ENCODE data around the gene PODXL.

PODXL gene

GRCh38 chr7:131529617-131530016 lies 26.8 kb downstream of the PODXL start:
- TF ChIP-seq FOXP2 (optimal IDR thresholded peaks at IDR 0.05; ENCODE audit: borderline replicate concordance, extremely low read depth, extremely low read length, insufficient read depth) (no peak), REST (IDR thresholded peaks at IDR 0.05; ENCODE audit: insufficient read depth in 1 of 2, low read depth in 2 of 2, low read length in 2 of 2) (no peak), SIN3A (IDR thresholded peaks at IDR 0.05; ENCODE audit: borderline replicate concordance, insufficient read depth, low read length) (no peak), POLR2AphosphoS5 (IDR thresholded peaks at IDR 0.05; ENCODE audit: low read depth, low read length) (no peak), TAF1 (IDR thresholded peaks at IDR 0.05; ENCODE audit: borderline replicate concordance, insufficient read depth, low read length) (no peak)

GRCh38 chr7:131529179-131529578 lies 27.2 kb downstream of the PODXL start:
- TF ChIP-seq REST (IDR thresholded peaks at IDR 0.05; ENCODE audit: insufficient read depth in 1 of 2, low read depth in 2 of 2, low read length in 2 of 2), result no peak
- TF ChIP-seq SIN3A (IDR thresholded peaks at IDR 0.05; ENCODE audit: borderline replicate concordance, insufficient read depth, low read length), result no peak
- TF ChIP-seq POLR2AphosphoS5 (IDR thresholded peaks at IDR 0.05; ENCODE audit: low read depth, low read length), result no peak
- TF ChIP-seq TAF1 (IDR thresholded peaks at IDR 0.05; ENCODE audit: borderline replicate concordance, insufficient read depth, low read length), result no peak
- TF ChIP-seq FOXP2 (optimal IDR thresholded peaks at IDR 0.05; ENCODE audit: borderline replicate concordance, extremely low read depth, extremely low read length, insufficient read depth), result no peak

DNA sequence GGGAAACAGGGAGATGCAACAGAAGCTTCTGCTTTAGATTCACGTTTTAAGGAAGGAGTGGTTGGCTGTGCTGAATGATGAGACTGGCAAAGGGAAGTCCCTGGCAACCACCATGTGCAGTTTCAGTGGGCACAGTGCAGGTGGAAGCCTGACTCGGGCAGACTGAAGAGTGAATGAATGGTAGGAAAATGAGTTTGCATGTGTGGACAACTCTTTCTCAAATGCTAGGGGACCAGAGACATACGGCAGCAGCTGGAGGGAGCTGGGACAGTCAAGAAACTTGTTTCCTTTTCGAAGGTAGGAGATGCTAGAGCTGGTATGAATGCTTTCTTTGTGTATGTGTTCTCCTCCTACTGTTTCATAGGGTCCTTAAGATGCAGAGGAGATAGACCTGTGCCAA lies 29.0 kb downstream of the PODXL start:
- no peak for TF ChIP-seq SIN3A (IDR thresholded peaks at IDR 0.05; ENCODE audit: borderline replicate concordance, insufficient read depth, low read length)
- no peak for TF ChIP-seq FOXP2 (optimal IDR thresholded peaks at IDR 0.05; ENCODE audit: borderline replicate concordance, extremely low read depth, extremely low read length, insufficient read depth)
- no peak for TF ChIP-seq REST (IDR thresholded peaks at IDR 0.05; ENCODE audit: insufficient read depth in 1 of 2, low read depth in 2 of 2, low read length in 2 of 2)
- no peak for TF ChIP-seq TAF1 (IDR thresholded peaks at IDR 0.05; ENCODE audit: borderline replicate concordance, insufficient read depth, low read length)
- no peak for TF ChIP-seq POLR2AphosphoS5 (IDR thresholded peaks at IDR 0.05; ENCODE audit: low read depth, low read length)

DNA sequence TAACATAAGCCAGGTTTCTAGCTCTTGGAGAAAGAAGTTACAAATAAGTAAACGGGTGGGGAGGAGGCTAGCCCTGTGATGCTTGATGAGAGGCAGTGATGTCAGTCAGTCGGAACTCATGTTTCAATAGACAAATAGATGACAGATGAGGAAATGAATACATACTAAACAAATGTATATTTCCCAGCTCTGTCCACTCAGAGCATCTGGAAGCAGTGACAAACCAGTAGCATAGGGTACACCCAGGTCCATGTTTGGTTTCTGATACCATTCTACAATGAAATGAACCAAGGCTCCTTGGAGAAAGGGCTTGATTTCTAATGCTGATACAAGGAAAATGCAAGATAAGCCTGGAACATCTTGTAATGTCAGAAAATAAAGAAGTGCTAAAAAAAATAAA lies 30.6 kb downstream of the PODXL start:
- TF ChIP-seq POLR2AphosphoS5 (IDR thresholded peaks at IDR 0.05; ENCODE audit: low read depth, low read length) (no peak), TAF1 (IDR thresholded peaks at IDR 0.05; ENCODE audit: borderline replicate concordance, insufficient read depth, low read length) (no peak), REST (IDR thresholded peaks at IDR 0.05; ENCODE audit: insufficient read depth in 1 of 2, low read depth in 2 of 2, low read length in 2 of 2) (no peak), FOXP2 (optimal IDR thresholded peaks at IDR 0.05; ENCODE audit: borderline replicate concordance, extremely low read depth, extremely low read length, insufficient read depth) (no peak), SIN3A (IDR thresholded peaks at IDR 0.05; ENCODE audit: borderline replicate concordance, insufficient read depth, low read length) (no peak)

DNA sequence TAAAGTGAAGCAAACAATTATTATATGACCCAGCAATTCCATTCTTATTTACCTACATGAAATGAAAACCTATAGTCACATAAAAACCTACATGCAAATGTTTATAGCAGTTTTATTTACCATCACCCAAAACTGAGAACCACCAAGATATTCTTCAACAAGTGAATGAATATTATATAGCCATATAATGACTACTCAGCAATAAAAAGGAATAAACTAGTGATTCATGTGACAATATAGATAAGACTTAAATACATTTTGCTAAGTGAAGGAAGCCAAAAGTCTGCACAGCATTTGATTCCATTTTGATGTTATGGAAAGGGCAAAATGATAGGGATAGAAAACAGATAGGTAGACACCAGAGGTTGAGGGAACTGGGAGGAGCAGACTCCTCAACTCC lies 31.7 kb downstream of the PODXL start:
- TF ChIP-seq REST (IDR thresholded peaks at IDR 0.05; ENCODE audit: insufficient read depth in 1 of 2, low read depth in 2 of 2, low read length in 2 of 2) (no peak), POLR2AphosphoS5 (IDR thresholded peaks at IDR 0.05; ENCODE audit: low read depth, low read length) (no peak), FOXP2 (optimal IDR thresholded peaks at IDR 0.05; ENCODE audit: borderline replicate concordance, extremely low read depth, extremely low read length, insufficient read depth) (no peak), TAF1 (IDR thresholded peaks at IDR 0.05; ENCODE audit: borderline replicate concordance, insufficient read depth, low read length) (no peak), SIN3A (IDR thresholded peaks at IDR 0.05; ENCODE audit: borderline replicate concordance, insufficient read depth, low read length) (no peak)
